HCT116 (cell line): ENCODE results near the gene LIPH. TPM values are rescaled to one million over a fixed set of nuclear protein-coding genes. Genes with fewer than 3 reads are reported as not detected.

Experiments used
- ATAC-seq: fragments of 200-7000 bp; cut with Tn5 transposase; 2 replicates; pipeline ENCODE4 v1.9.1; 2020; ENCODE audit warnings: mild to moderate bottlenecking, moderate library complexity
- BruUV-seq: library from RNA; stranded (reverse); fragments of 400-500 nt; replicated peaks from 2 replicates; lab custom pipeline; 2021; lab: Mats Ljungman, UMichigan
- CTCF ChIA-PET: fragments of 300-600 bp; sonication (Branson Sonifier 250); formaldehyde crosslinking; loops from one replicate; lab custom pipeline; 2021; ENCODE audit warnings: antibody characterized with exemption; lab: Charles Lee
- POLR2A ChIA-PET: fragments of 300-600, 350-600 bp; sonication (Branson Sonifier 250); formaldehyde crosslinking; loops from one replicate; lab custom pipeline; 2021; ENCODE audit warnings: antibody characterized with exemption; lab: Charles Lee
- RAD21 ChIA-PET, 2 experiments: fragments of 300-600 bp; sonication (Branson Sonifier 250); formaldehyde crosslinking; loops; one replicate each; lab custom pipeline; 2023; ENCODE audit warnings: low total read pairs in 2 of 2; ENCODE audit not compliant: uncharacterized antibody in 2 of 2, unreplicated experiment in 2 of 2, low non-redundant PET in 1 of 2; lab: Charles Lee
- DNase-seq: peaks from one replicate; pipeline ENCODE4 v3.0.0-alpha.2; 2010; ENCODE audit warnings: low read depth, low spot score
- H2AFZ ChIP-seq: fragments of 200-600 bp; shearing (Covaris generic), sonication (generic); 2 replicates; pipeline ENCODE4 v1.6.1; 2017; ENCODE audit warnings: low read depth, mixed run types, mixed read lengths, antibody characterized with exemption, low read length; ENCODE audit not compliant: poor library complexity, severe bottlenecking
- H3K27ac ChIP-seq: 2 replicates; pipeline ENCODE4 v1.5.1; 2012; ENCODE audit warnings: low read depth, low read length
- H3K27me3 ChIP-seq: fragments of 200-600 bp; sonication (generic); 2 replicates; pipeline ENCODE4 v1.6.1; 2016; ENCODE audit warnings: mixed run types, low read length, mixed read lengths; ENCODE audit not compliant: insufficient read depth
- H3K36me3 ChIP-seq, 2 experiments: fragments of 200-500 bp in 1 of 2; fragments of 200-600 bp in 1 of 2; sonication (Bioruptor generic) in 1 of 2; sonication (generic) in 1 of 2; 2 replicates each; pipeline versions ENCODE4 v1.5.1 to v1.6.1; 2014 to 2016; ENCODE audit warnings: low read length in 2 of 2, inconsistent platforms in 1 of 2, mixed read lengths in 1 of 2, mixed run types in 1 of 2; ENCODE audit not compliant: insufficient read depth in 2 of 2, control insufficient read depth in 1 of 2
- H3K4me1 ChIP-seq, 2 experiments: fragments of 200-600 bp in 1 of 2; sonication (generic) in 1 of 2; 2 replicates each; pipeline versions ENCODE4 v1.5.1 to v1.6.1; 2012 to 2017; ENCODE audit warnings: low read length in 2 of 2, inconsistent platforms in 1 of 2, mild to moderate bottlenecking in 1 of 2, mixed read lengths in 1 of 2, mixed run types in 1 of 2, moderate library complexity in 1 of 2; ENCODE audit not compliant: insufficient read depth in 2 of 2, control insufficient read depth in 1 of 2
- H3K4me2 ChIP-seq: fragments of 200-600 bp; sonication (generic); 2 replicates; pipeline ENCODE4 v1.6.1; 2017; ENCODE audit warnings: mixed run types, low read length, mixed read lengths
- H3K4me3 ChIP-seq, 2 experiments: fragments of 200-600 bp in 1 of 2; sonication (generic) in 1 of 2; replicated peaks in 1 of 2; 2 replicates each; pipeline ENCODE4 v1.5.1; 2011 to 2016; ENCODE audit warnings: low read length in 2 of 2, control low read depth in 1 of 2, low read depth in 1 of 2, mild to moderate bottlenecking in 1 of 2, mixed read lengths in 1 of 2, mixed run types in 1 of 2
- H3K79me2 ChIP-seq: fragments of 200-600 bp; sonication (generic); 2 replicates; pipeline ENCODE4 v1.6.1; 2017; ENCODE audit warnings: mild to moderate bottlenecking, mixed run types, low read length, moderate library complexity, mixed read lengths; ENCODE audit not compliant: insufficient read depth
- H3K9ac ChIP-seq: fragments of 200-600 bp; sonication (generic); 2 replicates; pipeline ENCODE4 v1.6.1; 2016; ENCODE audit warnings: low read length, mixed read lengths
- H3K9me2 ChIP-seq: fragments of 200-600 bp; sonication (generic), shearing (Covaris generic); 2 replicates; pipeline ENCODE4 v1.6.1; 2017; ENCODE audit warnings: mixed run types, mild to moderate bottlenecking, moderate library complexity; ENCODE audit not compliant: insufficient read depth
- H3K9me3 ChIP-seq, 2 experiments: fragments of 200-500 bp in 1 of 2; fragments of 200-600 bp in 1 of 2; sonication (Bioruptor generic) in 1 of 2; sonication (generic) in 1 of 2; 2 replicates each; pipeline ENCODE4 v1.6.1; 2014 to 2017; ENCODE audit warnings: low read length in 2 of 2, mixed read lengths in 2 of 2, inconsistent platforms in 1 of 2, low read depth in 1 of 2, mild to moderate bottlenecking in 1 of 2, mixed run types in 1 of 2, moderate library complexity in 1 of 2; ENCODE audit not compliant: control insufficient read depth in 1 of 2, insufficient read depth in 1 of 2
- H4K20me1 ChIP-seq: fragments of 200-600 bp; sonication (generic), shearing (Covaris generic); 2 replicates; pipeline ENCODE4 v1.6.1; 2017; ENCODE audit warnings: mixed run types, mild to moderate bottlenecking, moderate library complexity; ENCODE audit not compliant: insufficient read depth
- ATF3 ChIP-seq: IDR thresholded peaks from 2 replicates; pipeline ENCODE4 v1.6.1; 2012
- CBX3 ChIP-seq: IDR thresholded peaks from 2 replicates; pipeline ENCODE4 v1.6.1; 2012; ENCODE audit warnings: low read depth
- CEBPB ChIP-seq: IDR thresholded peaks from 2 replicates; pipeline ENCODE4 v1.6.1; 2012; ENCODE audit warnings: low read depth
- CTCF ChIP-seq, 3 experiments: fragments of 200-600 bp in 1 of 3; sonication (generic) in 1 of 3; IDR thresholded peaks in 2 of 3; conservative IDR thresholded peaks in 1 of 3; 2 replicates each; pipeline ENCODE4 v1.5.1; 2012 to 2017; ENCODE audit warnings: low read depth in 2 of 3, low read length in 2 of 3, antibody characterized with exemption in 1 of 3, borderline replicate concordance in 1 of 3, control low read depth in 1 of 3, mild to moderate bottlenecking in 1 of 3, mixed read lengths in 1 of 3, mixed run types in 1 of 3, moderate library complexity in 1 of 3; ENCODE audit not compliant: insufficient read depth in 1 of 3
- EGR1 ChIP-seq: IDR thresholded peaks from 2 replicates; pipeline ENCODE4 v1.6.1; 2012; ENCODE audit warnings: low read depth
- ELF1 ChIP-seq: IDR thresholded peaks from 2 replicates; pipeline ENCODE4 v1.6.1; 2012; ENCODE audit warnings: low read depth, borderline replicate concordance
- EZH2 ChIP-seq: fragments of 200-600 bp; sonication (generic); IDR thresholded peaks from 2 replicates; pipeline ENCODE4 v1.6.1; 2017; ENCODE audit warnings: antibody characterized with exemption, mixed run types
- EZH2phosphoT487 ChIP-seq: fragments of 200-600 bp; IDR thresholded peaks from 2 replicates; pipeline ENCODE4 v1.6.1; 2018; ENCODE audit warnings: antibody characterized with exemption, borderline replicate concordance
- FOSL1 ChIP-seq: IDR thresholded peaks from 2 replicates; pipeline ENCODE4 v1.6.1; 2012; ENCODE audit warnings: low read depth
- JUND ChIP-seq: IDR thresholded peaks from 2 replicates; pipeline ENCODE4 v1.6.1; 2012
- MAX ChIP-seq: IDR thresholded peaks from 2 replicates; pipeline ENCODE4 v1.6.1; 2012
- POLR2A ChIP-seq: IDR thresholded peaks from 2 replicates; pipeline ENCODE4 v1.7.0; 2011; ENCODE audit warnings: borderline replicate concordance; ENCODE audit not compliant: insufficient read depth, insufficient read length; ENCODE audit errors: extremely low read depth
- POLR2AphosphoS5 ChIP-seq: IDR thresholded peaks from 2 replicates; pipeline ENCODE4 v1.6.1; 2011; ENCODE audit warnings: mild to moderate bottlenecking, low read depth, low read length, moderate library complexity
- RAD21 ChIP-seq: IDR thresholded peaks from 2 replicates; pipeline ENCODE4 v1.6.1; 2012; ENCODE audit warnings: low read depth, mild to moderate bottlenecking
- REST ChIP-seq: IDR thresholded peaks from 2 replicates; pipeline ENCODE4 v1.6.1; 2012; ENCODE audit warnings: low read depth
- SIN3A ChIP-seq: IDR thresholded peaks from 2 replicates; pipeline ENCODE4 v1.6.1; 2012; ENCODE audit warnings: low read depth
- SRF ChIP-seq: IDR thresholded peaks from 2 replicates; pipeline ENCODE4 v1.6.1; 2012; ENCODE audit warnings: low read depth
- TCF7L2 ChIP-seq: IDR thresholded peaks from 2 replicates; pipeline ENCODE4 v1.7.0; 2011; ENCODE audit warnings: borderline replicate concordance, inconsistent platforms; ENCODE audit not compliant: insufficient read depth, insufficient read length; ENCODE audit errors: extremely low read depth
- YY1 ChIP-seq: IDR thresholded peaks from 2 replicates; pipeline ENCODE4 v1.6.1; 2011; ENCODE audit warnings: low read length, low read depth, moderate library complexity, mild to moderate bottlenecking; ENCODE audit not compliant: insufficient replicate concordance; ENCODE audit errors: extremely low read depth
- ZBTB33 ChIP-seq: IDR thresholded peaks from 2 replicates; pipeline ENCODE4 v1.6.1; 2011; ENCODE audit warnings: mild to moderate bottlenecking, low read length, moderate library complexity; ENCODE audit not compliant: insufficient replicate concordance; ENCODE audit errors: extremely low read depth
- intact Hi-C: fragments of 100-400 bp; cut with micrococcal nuclease; formaldehyde crosslinking; loops from 2 replicates; pipeline ENCODE4 v1.10.0; 2022
- total RNA-seq: library from RNA; stranded (reverse); gene quantifications from one replicate; pipeline ENCODE4 v1.2.1, GENCODE V29; 2021; ENCODE audit not compliant: unreplicated experiment

The LIPH gene
- total RNA-seq, 1 experiment from 2014 or later: 13.7 TPM

GRCh38 chr3:185511711-185512110, 40.7 kb downstream of the LIPH start:
- no peaks in the 10 kb centered on the region for H3K9me2 ChIP-seq

More at GRCh38 chr3:185511711-185512110, 40.7 kb downstream of the LIPH start:
- no peak overlapping the region for H3K4me2 ChIP-seq
- ChIA-PET POLR2A (no interaction called here), CTCF (no interaction called here), RAD21 (no interaction called here)
- DNase-seq: no peak
- H3K4me3 ChIP-seq: no peak overlapping the region
- H4K20me1 ChIP-seq: no peaks in the 10 kb centered on the region
- H3K9me3 ChIP-seq: no peaks in the 10 kb centered on the region
- no TSS peak for BruUV-seq
- H2AFZ ChIP-seq: no peak overlapping the region
- no peak overlapping the region for H3K27ac ChIP-seq
- no peaks in the 10 kb centered on the region for H3K27me3 ChIP-seq
- no peak for ATAC-seq
- intact Hi-C loops: no loop called here
- H3K36me3 ChIP-seq: peaks cover 0 to 13% of the 10 kb centered on the region in 2 experiments; a peak in 2 of 4 replicates
- TF ChIP-seq SIN3A (no peak), CTCF (IDR thresholded peaks at IDR 0.05 in 2 of 3, conservative IDR thresholded peaks at IDR 0.05 in 1 of 3; ENCODE audit: borderline replicate concordance in 1 of 3, insufficient read depth in 1 of 3, low read depth in 2 of 3, low read length in 2 of 3) (no peak), CEBPB (no peak), ZBTB33 (no peak), SRF (no peak), EZH2phosphoT487 (no peak), CBX3 (no peak), EGR1 (no peak), ATF3 (no peak), RAD21 (no peak), YY1 (no peak), JUND (no peak), FOSL1 (no peak), POLR2A (no peak), REST (no peak), TCF7L2 (no peak), EZH2 (no peak), ELF1 (no peak), POLR2AphosphoS5 (no peak), MAX (no peak)
- TF ChIP-seq, all 23 proteins: peak for 0
- no peak overlapping the region for H3K9ac ChIP-seq
- H3K4me1 ChIP-seq: no peaks in the 10 kb centered on the region
- H3K79me2 ChIP-seq: no peaks in the 10 kb centered on the region
